Measurements from ENCODE around the gene CTSD. TPM values are rescaled to one million over a fixed set of nuclear protein-coding genes. Genes with fewer than 3 reads are reported as not detected.
A peak's percentile ranks its signal among the peaks of the same experiment; 100 is the strongest.

CTSD gene
- total RNA-seq, 4 donors from 2014 or later: 182 to 290 (median 238) TPM

DNA sequence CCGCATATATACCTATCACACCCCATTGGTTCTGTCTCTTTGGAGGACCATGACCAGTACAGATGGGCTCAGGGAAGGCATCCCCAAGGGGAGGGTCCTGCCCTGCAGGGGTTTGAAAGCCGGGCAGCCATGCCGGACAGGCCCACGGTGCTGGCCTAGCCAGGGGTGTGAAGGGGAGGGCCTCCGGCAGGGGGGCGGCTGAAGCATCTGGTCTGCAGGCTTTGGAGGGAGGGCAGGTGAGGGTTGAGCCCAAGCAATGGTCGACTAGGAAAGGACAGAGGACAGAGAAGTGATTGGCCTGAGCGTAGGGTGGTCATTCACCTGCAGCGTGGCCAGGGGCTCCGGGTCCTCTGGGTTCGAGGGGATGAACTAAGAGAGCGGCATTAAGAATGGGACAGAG is 11.2 kb upstream of the CTSD start:
- Histone ChIP-seq H3K4me3 (no peak overlapping the region), H3K9me3 (peaks cover 0 to 6% (median 0%) of the 10 kb centered on the region in 3 donors), H3K27ac (no peak overlapping the region), H3K4me1 (peaks cover 0 to 14% (median 5%) of the 10 kb centered on the region in 3 donors), H3K27me3 (peaks cover 29% of the 10 kb centered on the region), H3K36me3 (no peaks in the 10 kb centered on the region)
- WGBS, 2 donors (ENCODE audit: low coverage in 1 of 2): 60 to 74% methylated on average over 1 to 9 of the region's 12 CpGs
- no peak for TF ChIP-seq POLR2AphosphoS5 (IDR thresholded peaks at IDR 0.05)
- TF ChIP-seq POLR2A (IDR thresholded peaks at IDR 0.05): no peak
- TF ChIP-seq EP300 (IDR thresholded peaks at IDR 0.05): no peak
- TF ChIP-seq, protein P1, sequence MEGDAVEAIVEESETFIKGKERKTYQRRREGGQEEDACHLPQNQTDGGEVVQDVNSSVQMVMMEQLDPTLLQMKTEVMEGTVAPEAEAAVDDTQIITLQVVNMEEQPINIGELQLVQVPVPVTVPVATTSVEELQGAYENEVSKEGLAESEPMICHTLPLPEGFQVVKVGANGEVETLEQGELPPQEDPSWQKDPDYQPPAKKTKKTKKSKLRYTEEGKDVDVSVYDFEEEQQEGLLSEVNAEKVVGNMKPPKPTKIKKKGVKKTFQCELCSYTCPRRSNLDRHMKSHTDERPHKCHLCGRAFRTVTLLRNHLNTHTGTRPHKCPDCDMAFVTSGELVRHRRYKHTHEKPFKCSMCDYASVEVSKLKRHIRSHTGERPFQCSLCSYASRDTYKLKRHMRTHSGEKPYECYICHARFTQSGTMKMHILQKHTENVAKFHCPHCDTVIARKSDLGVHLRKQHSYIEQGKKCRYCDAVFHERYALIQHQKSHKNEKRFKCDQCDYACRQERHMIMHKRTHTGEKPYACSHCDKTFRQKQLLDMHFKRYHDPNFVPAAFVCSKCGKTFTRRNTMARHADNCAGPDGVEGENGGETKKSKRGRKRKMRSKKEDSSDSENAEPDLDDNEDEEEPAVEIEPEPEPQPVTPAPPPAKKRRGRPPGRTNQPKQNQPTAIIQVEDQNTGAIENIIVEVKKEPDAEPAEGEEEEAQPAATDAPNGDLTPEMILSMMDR (IDR thresholded peaks at IDR 0.05): no peak
- ATAC-seq: no peak

DNA sequence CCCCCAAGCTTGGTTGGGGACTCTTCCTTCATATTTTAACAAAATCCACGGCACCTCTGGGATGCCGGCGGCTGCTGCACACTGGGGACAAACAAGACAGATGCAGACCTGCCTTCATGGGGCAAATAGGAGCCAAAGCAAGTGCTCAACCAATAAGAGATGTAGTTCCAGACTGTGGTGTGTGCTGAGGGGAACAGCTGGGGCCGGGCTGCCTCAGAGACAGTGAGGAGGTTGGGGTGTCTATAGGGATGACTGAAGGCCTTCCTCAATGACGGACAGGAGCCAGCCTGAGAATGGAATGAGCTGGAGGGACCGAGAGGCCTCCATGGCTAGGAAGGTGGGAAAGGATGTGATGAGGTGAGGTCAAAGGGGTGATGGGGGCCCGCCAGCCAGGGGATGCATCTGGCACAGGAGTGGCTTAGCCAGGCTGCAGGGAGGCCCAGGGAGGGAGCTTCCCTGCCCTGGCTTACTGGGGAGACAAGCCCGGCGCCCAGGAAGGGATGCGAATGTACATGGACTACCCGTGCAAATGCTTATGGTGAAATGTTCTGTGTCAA is 10.3 kb upstream of the CTSD start:
- H3K4me1 ChIP-seq: peaks cover 0 to 14% (median 5%) of the 10 kb centered on the region in 3 donors
- no peaks in the 10 kb centered on the region for H3K36me3 ChIP-seq
- ATAC-seq: no peak
- TF ChIP-seq POLR2A (IDR thresholded peaks at IDR 0.05) (no peak), POLR2AphosphoS5 (IDR thresholded peaks at IDR 0.05) (no peak), EP300 (IDR thresholded peaks at IDR 0.05) (no peak)
- TF ChIP-seq, protein P1 (IDR thresholded peaks at IDR 0.05): no peak
- peaks cover 0 to 6% (median 0%) of the 10 kb centered on the region in 3 donors for H3K9me3 ChIP-seq
- no peak overlapping the region for H3K27ac ChIP-seq
- peaks cover 21% of the 10 kb centered on the region for H3K27me3 ChIP-seq
- WGBS, 2 donors (ENCODE audit: low coverage in 1 of 2): 86 to 89% methylated on average over 7 to 8 of the region's 11 CpGs
- H3K4me3 ChIP-seq: no peak overlapping the region

DNA sequence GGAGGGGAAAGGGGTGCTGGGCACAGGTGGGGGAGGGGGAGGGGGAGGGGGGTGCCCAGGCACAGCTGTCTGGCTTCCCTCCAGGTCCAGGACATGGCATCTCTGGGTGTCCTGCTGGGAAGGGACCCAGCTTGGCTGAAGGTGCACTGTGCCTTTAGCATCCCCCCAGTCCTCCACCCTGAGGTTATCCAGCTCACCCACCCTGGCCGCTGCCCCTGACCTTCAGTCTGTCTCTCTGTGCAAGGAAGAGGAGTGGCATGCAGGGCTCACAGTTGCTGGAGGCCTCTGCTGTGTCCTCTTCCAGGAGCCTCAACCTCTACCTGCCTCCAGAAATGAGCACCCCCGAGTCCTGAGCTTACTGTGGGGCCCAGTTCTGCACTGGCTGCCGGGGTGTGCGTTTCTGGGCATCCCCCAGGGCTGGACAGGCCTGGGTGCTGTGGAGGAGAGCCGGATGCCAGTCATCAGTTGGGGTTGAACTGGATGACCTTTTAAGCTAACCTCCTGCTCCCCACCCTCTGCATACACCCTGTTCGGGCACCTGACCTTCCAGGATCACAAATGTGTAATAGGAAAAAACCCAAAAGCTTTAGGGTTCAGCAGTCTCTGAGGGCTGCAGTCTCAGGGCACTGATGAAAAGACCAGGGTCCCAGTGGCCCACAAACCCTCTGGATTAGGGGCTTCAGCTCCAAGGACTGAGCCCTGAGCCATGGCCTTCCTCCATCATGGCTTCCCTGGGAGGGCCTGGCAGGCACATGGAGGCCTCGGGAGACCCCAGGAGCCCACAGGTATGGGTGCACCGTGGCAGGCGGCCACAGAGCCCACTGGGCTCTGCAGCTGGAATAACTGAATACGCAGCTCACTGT is 9.6 kb upstream of the CTSD start:
- TF ChIP-seq EP300 (IDR thresholded peaks at IDR 0.05) (no peak), POLR2AphosphoS5 (IDR thresholded peaks at IDR 0.05) (no peak), POLR2A (IDR thresholded peaks at IDR 0.05) (no peak)
- TF ChIP-seq, protein P1 (IDR thresholded peaks at IDR 0.05): no peak
- H3K9me3 ChIP-seq: peaks cover 0 to 6% (median 0%) of the 10 kb centered on the region in 3 donors
- no peak overlapping the region for H3K27ac ChIP-seq
- WGBS, 2 donors (ENCODE audit: low coverage in 1 of 2): 80% methylated on average over 1 of the region's 10 CpGs; no CpG with 5 or more reads in 1 of the 2 donors
- no peak overlapping the region for H3K4me3 ChIP-seq
- H3K36me3 ChIP-seq: no peaks in the 10 kb centered on the region
- peaks cover 0 to 14% (median 5%) of the 10 kb centered on the region in 3 donors for H3K4me1 ChIP-seq
- ATAC-seq: no peak
- H3K27me3 ChIP-seq: peaks cover 15% of the 10 kb centered on the region

DNA sequence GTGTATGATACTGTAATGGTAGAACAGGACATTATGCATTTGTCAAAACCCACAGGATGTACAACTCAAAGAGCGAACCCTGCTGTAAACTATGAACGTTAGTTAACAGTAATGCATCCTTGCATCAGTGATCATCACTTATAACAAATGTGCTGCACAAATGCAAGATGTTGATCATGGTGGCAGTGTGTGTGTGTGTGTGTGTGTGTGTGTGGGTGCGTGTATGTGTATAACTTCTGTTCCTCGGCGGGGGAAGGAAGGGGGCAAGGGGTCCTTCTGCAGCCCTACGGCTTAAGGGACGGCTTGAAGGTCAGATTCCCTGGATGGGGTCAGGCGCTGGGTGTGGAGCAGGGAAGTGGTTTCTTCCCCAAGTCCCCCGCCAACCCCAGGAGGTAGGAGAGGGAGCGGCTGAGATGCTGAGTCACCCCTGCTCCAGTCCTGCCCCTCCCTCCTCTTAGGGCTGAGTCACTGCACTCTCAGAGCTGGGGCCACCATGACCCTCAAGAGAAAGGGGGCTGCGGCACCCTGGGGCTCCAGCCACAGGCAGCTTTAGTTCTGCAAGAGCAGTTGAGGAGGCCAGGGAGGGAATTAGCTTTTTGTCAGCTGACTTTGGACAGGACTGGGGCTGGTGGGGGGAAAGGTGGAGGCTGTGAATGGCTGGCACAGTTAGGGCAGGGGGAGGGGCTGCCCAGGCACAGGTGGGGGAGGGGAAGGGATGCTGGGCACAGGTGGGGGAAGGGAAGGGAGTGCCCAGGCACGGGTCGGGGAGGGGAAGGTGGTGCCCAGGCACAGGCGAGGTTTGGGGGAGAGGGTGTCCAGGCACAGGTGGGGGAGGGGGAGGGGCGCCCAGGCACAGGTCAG is 8.8 kb upstream of the CTSD start:
- ATAC-seq: peak; percentile 88
- peak overlapping the region in 2 of 4 donors; percentile 9 to 24 for H3K27ac ChIP-seq
- WGBS, 2 donors (ENCODE audit: low coverage in 1 of 2): 18 to 29% methylated on average over 8 of the region's 15 CpGs

More for the DNA sequence above, 8.8 kb upstream of the CTSD start:
- Histone ChIP-seq H3K4me1 (peaks cover 0 to 14% (median 5%) of the 10 kb centered on the region in 3 donors), H3K9me3 (peaks cover 0 to 6% (median 0%) of the 10 kb centered on the region in 3 donors), H3K4me3 (no peak overlapping the region), H3K36me3 (no peaks in the 10 kb centered on the region), H3K27me3 (peaks cover 8% of the 10 kb centered on the region)
- TF ChIP-seq, protein P1 (IDR thresholded peaks at IDR 0.05): no peak
- no peak for TF ChIP-seq POLR2AphosphoS5 (IDR thresholded peaks at IDR 0.05)
- no peak for TF ChIP-seq EP300 (IDR thresholded peaks at IDR 0.05)
- TF ChIP-seq POLR2A (IDR thresholded peaks at IDR 0.05): no peak
